Uterus (tissue), 2 donors: Measurements from ENCODE around the gene PPP4R3A.

Experiments
- POLR2A ChIP-seq, 2 donors: fragments of 450-650 bp; IDR thresholded peaks; one replicate each; pipeline ENCODE4 v1.6.1; 2016; ENCODE audit warnings: antibody characterized with exemption in 2 of 2, mild to moderate bottlenecking in 1 of 2, moderate library complexity in 1 of 2
- TF ChIP-seq, protein P1 (sequence below), 4 experiments: fragments of 200-600 bp in 2 of 4; fragments of 450-650 bp in 2 of 4; sonication (generic) in 2 of 4; IDR thresholded peaks; one replicate each; pipeline ENCODE4 v1.5.1; 2016 to 2019; ENCODE audit warnings: antibody characterized with exemption in 4 of 4, mild to moderate bottlenecking in 2 of 4, moderate library complexity in 1 of 4

DNA sequence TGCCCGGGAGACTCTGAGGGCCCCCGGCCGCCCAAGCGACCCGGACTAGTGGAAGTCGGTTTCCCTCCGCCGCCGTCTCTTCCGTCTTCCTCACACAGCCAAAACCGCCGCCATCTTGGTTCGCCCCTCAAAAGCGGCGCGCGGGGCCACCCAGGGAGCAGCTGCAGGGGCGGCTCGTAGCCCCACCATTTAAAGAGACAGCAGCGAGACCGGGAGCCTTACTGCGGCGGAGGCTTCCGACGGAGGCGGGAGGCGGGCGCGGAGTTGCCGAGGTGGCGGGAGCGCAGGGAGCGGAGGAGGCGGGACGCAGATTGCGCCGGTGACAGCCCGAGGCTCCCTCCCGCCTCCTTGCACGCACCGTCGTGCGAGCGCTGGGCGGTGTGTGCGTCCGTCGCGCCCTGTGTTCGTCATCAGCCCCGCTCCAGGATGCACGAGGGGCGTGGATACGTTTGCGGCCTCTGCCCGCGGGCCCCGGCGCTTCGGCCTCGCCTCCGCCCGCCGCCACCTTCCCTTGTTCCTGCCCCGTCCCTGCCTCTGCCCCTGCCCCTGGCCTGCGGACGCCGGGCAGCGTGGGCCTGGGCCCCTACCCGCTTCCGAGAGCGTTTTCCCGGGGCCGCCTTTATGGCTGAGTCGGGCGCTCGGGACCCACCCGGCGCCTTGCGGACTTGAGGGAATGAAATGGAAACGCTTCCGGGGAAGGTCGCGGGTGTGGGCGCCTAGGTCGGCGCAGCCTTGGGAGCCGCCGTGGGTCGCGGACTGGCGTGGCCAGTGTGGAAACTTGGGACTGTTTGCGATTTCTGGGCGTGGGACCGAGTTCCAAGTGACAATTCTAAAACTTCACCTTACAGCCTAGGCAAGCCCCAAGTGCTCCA is at the start of gene PPP4R3A:
- TF ChIP-seq, protein P1, sequence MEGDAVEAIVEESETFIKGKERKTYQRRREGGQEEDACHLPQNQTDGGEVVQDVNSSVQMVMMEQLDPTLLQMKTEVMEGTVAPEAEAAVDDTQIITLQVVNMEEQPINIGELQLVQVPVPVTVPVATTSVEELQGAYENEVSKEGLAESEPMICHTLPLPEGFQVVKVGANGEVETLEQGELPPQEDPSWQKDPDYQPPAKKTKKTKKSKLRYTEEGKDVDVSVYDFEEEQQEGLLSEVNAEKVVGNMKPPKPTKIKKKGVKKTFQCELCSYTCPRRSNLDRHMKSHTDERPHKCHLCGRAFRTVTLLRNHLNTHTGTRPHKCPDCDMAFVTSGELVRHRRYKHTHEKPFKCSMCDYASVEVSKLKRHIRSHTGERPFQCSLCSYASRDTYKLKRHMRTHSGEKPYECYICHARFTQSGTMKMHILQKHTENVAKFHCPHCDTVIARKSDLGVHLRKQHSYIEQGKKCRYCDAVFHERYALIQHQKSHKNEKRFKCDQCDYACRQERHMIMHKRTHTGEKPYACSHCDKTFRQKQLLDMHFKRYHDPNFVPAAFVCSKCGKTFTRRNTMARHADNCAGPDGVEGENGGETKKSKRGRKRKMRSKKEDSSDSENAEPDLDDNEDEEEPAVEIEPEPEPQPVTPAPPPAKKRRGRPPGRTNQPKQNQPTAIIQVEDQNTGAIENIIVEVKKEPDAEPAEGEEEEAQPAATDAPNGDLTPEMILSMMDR (IDR thresholded peaks at IDR 0.05): peak in 2 of 4 experiments; percentile 13 to 19
- TF ChIP-seq POLR2A (IDR thresholded peaks at IDR 0.05): peak; percentile 42 to 89
